Activated CD8-positive, alpha-beta T cell treated with anti-CD3 and anti-CD28 coated beads for 36 hours (primary cell): ENCODE data around the gene CD36. TPM values are rescaled to one million over a fixed set of nuclear protein-coding genes. Genes with fewer than 3 reads are reported as not detected.

Source experiments
- ATAC-seq: fragments of 200-7000 bp; cut with Tn5 transposase; one replicate; pipeline ENCODE4 v1.10.0; 2021; ENCODE audit warnings: mild to moderate bottlenecking, moderate library complexity
- CTCF ChIA-PET: fragments of 350-600 bp; sonication (Branson Sonifier 250); formaldehyde crosslinking; loops from one replicate; lab custom pipeline; 2021; ENCODE audit warnings: antibody characterized with exemption; lab: Charles Lee
- POLR2A ChIA-PET: fragments of 350-600 bp; sonication (Branson Sonifier 250); formaldehyde crosslinking; loops from one replicate; lab custom pipeline; 2021; ENCODE audit warnings: antibody characterized with exemption; lab: Charles Lee
- DNase-seq: peaks from one replicate; pipeline ENCODE4 v3.0.0-alpha.2; 2020
- H3K27ac Mint-ChIP-seq: one replicate; pipeline ENCODE4 v1.8.0; 2021; ENCODE audit warnings: mild to moderate bottlenecking, mixed read lengths
- H3K27me3 Mint-ChIP-seq: one replicate; pipeline ENCODE4 v1.8.0; 2021; ENCODE audit warnings: mixed read lengths
- H3K36me3 Mint-ChIP-seq: one replicate; pipeline ENCODE4 v1.8.0; 2021; ENCODE audit warnings: low read depth, mixed read lengths
- H3K4me1 Mint-ChIP-seq: one replicate; pipeline ENCODE4 v1.8.0; 2021; ENCODE audit warnings: low read depth, mixed read lengths
- H3K4me3 Mint-ChIP-seq: one replicate; pipeline ENCODE4 v1.8.0; 2021; ENCODE audit warnings: mild to moderate bottlenecking, moderate library complexity, mixed read lengths
- H3K9me3 Mint-ChIP-seq: one replicate; pipeline ENCODE4 v1.8.0; 2021; ENCODE audit warnings: mixed read lengths
- CTCF ChIP-seq: fragments of 200-600 bp; IDR thresholded peaks from one replicate; pipeline ENCODE4 v1.8.0; 2022; ENCODE audit warnings: antibody characterized with exemption, mild to moderate bottlenecking
- intact Hi-C: fragments of 100-400 bp; cut with micrococcal nuclease; formaldehyde crosslinking; loops from one replicate; pipeline ENCODE4 v1.10.0; 2022
- total RNA-seq, 2 experiments: library from RNA; stranded (reverse); gene quantifications; one replicate each; pipeline ENCODE4 v1.2.3, GENCODE V29; 2021

CD36 gene
- total RNA-seq, 2 experiments from 2014 or later: not detected

- H3K27ac Mint-ChIP-seq: no peak overlapping the region
- intact Hi-C loops: no loop called here
- H3K9me3 Mint-ChIP-seq: no peaks in the 10 kb centered on the region
- peaks cover 1% of the 10 kb centered on the region for H3K27me3 Mint-ChIP-seq
- H3K36me3 Mint-ChIP-seq: no peaks in the 10 kb centered on the region
- no peaks in the 10 kb centered on the region for H3K4me1 Mint-ChIP-seq
- ATAC-seq (no peak), DNase-seq (no peak)
- H3K4me3 Mint-ChIP-seq: no peak overlapping the region
- CTCF ChIA-PET: interaction anchor here (1.3 kb wide), 1 partner anchor 17 kb away, joined by 6 read pairs; no protein-coding TSS in a partner anchor
- TF ChIP-seq CTCF: no peak
- POLR2A ChIA-PET: no interaction called here
These were observed 3.1 kb downstream of the CD36 start for GRCh38 chr7:80641548-80641947.

DNA sequence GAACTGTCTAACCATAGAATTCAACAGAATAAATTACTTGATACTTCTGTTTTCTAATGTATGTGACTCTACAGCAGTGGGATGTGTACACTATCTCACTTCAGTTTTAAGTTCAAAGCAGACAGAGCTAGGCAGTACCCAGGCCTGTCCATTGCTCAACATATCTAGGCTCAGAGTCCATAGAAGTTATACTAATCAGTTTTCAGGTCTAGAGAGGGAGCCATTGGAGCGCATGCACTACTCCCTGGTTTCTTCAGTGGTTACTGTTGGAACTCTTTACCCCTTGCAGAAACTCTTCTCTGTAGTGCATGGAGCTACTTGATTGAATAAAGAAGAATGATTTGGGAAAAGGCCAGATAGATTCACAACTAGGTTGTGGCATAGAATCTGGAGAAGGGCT is 4.4 kb downstream of the CD36 start:
- TF ChIP-seq CTCF: no peak
- POLR2A ChIA-PET: no interaction called here

GRCh38 chr7:80643336-80643915 is 5.0 kb downstream of the CD36 start:
- POLR2A ChIA-PET: no interaction called here
- no peaks in the 10 kb centered on the region for H3K36me3 Mint-ChIP-seq
- no peak for TF ChIP-seq CTCF
- H3K4me1 Mint-ChIP-seq: no peaks in the 10 kb centered on the region
- H3K9me3 Mint-ChIP-seq: no peaks in the 10 kb centered on the region
- CTCF ChIA-PET: no interaction called here
- no peak overlapping the region for H3K27ac Mint-ChIP-seq
- peaks cover 1% of the 10 kb centered on the region for H3K27me3 Mint-ChIP-seq
- intact Hi-C loops: no loop called here
- DNase-seq (no peak), ATAC-seq (no peak)
- H3K4me3 Mint-ChIP-seq: no peak overlapping the region

More for the DNA sequence above, 4.4 kb downstream of the CD36 start:
- DNase-seq: no peak
- ATAC-seq: no peak
- no peaks in the 10 kb centered on the region for H3K4me1 Mint-ChIP-seq
- intact Hi-C loops: no loop called here
- no peaks in the 10 kb centered on the region for H3K36me3 Mint-ChIP-seq
- H3K27ac Mint-ChIP-seq: no peak overlapping the region
- peaks cover 1% of the 10 kb centered on the region for H3K27me3 Mint-ChIP-seq
- H3K9me3 Mint-ChIP-seq: no peaks in the 10 kb centered on the region
- CTCF ChIA-PET: interaction anchor here (1.3 kb wide), 1 partner anchor 16 kb away, joined by 6 read pairs; no protein-coding TSS in a partner anchor
- H3K4me3 Mint-ChIP-seq: no peak overlapping the region

DNA sequence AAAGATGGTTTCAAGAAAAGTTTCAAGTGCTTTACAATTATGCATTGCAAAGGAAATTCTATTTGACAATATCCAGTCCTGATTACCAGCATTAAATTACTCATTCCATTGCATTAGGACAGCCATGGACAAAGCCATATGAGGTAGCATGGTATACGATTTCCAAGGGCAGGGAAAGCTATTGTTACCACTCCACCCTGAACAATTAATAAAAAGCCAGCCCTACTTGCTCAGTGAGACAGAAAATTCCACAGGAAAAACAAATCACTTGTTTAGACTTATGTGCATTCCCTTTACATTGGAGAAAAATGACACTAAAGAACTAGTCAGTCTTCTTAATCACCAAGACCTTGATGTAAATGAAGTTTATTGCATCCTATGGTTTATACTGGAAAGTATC is 5.6 kb downstream of the CD36 start:
- no peak overlapping the region for H3K27ac Mint-ChIP-seq
- no peaks in the 10 kb centered on the region for H3K36me3 Mint-ChIP-seq
- CTCF ChIA-PET: no interaction called here
- no peaks in the 10 kb centered on the region for H3K9me3 Mint-ChIP-seq
- DNase-seq (no peak), ATAC-seq (no peak)
- TF ChIP-seq CTCF: no peak
- POLR2A ChIA-PET: no interaction called here
- peaks cover 1% of the 10 kb centered on the region for H3K27me3 Mint-ChIP-seq
- no peaks in the 10 kb centered on the region for H3K4me1 Mint-ChIP-seq
- intact Hi-C loops: no loop called here
- no peak overlapping the region for H3K4me3 Mint-ChIP-seq

GRCh38 chr7:80646083-80646865 is 7.8 kb downstream of the CD36 start:
- intact Hi-C loops: no loop called here
- ChIA-PET CTCF (interaction anchor here (1.0 kb wide), 1 partner anchor 12 kb away, joined by 3 read pairs; no protein-coding TSS in a partner anchor), POLR2A (no interaction called here)
- Mint-ChIP-seq H3K4me1 (no peaks in the 10 kb centered on the region), H3K27me3 (peaks cover 1% of the 10 kb centered on the region), H3K9me3 (no peaks in the 10 kb centered on the region), H3K36me3 (no peaks in the 10 kb centered on the region), H3K4me3 (no peak overlapping the region), H3K27ac (no peak overlapping the region)
- DNase-seq: no peak
- TF ChIP-seq CTCF: no peak
- no peak for ATAC-seq
